AG09309 (cell line): ENCODE results near the gene DGAT2.
A peak's percentile ranks its signal among the peaks of the same experiment; 100 is the strongest.

Experiments used
- DNase-seq: peaks from one replicate; pipeline ENCODE4 v3.0.0-alpha.2; 2010; ENCODE audit warnings: low read depth
- H3K4me3 ChIP-seq: 2 replicates; pipeline ENCODE4 v1.5.1; 2011; ENCODE audit warnings: mild to moderate bottlenecking, low read depth, low read length, moderate library complexity; ENCODE audit not compliant: control insufficient read depth
- CTCF ChIP-seq: IDR thresholded peaks from 2 replicates; pipeline ENCODE4 v1.5.1; 2011; ENCODE audit warnings: mild to moderate bottlenecking, low read depth, low read length, inconsistent platforms; ENCODE audit not compliant: insufficient read depth, control insufficient read depth; ENCODE audit errors: missing control alignments

The DGAT2 gene

GRCh38 chr11:75797116-75797515 lies 28.5 kb downstream of the DGAT2 start:
- TF ChIP-seq CTCF: no peak
- no peak for DNase-seq
- no peak overlapping the region for H3K4me3 ChIP-seq

- no peak for TF ChIP-seq CTCF
- DNase-seq: no peak
Measured at GRCh38 chr11:75797792-75798191, 29.2 kb downstream of the DGAT2 start.

GRCh38 chr11:75800136-75800675 lies 31.6 kb downstream of the DGAT2 start:
- no peak for TF ChIP-seq CTCF
- no peak for DNase-seq
- no peak overlapping the region for H3K4me3 ChIP-seq

More at GRCh38 chr11:75797792-75798191, 29.2 kb downstream of the DGAT2 start:
- no peak overlapping the region for H3K4me3 ChIP-seq

GRCh38 chr11:75800728-75801361 lies 32.3 kb downstream of the DGAT2 start:
- TF ChIP-seq CTCF: peak; percentile 3
- no peak for DNase-seq

GRCh38 chr11:75801362-75802020 lies 32.9 kb downstream of the DGAT2 start:
- DNase-seq: no peak
- H3K4me3 ChIP-seq: no peak overlapping the region
- TF ChIP-seq CTCF: no peak

More at GRCh38 chr11:75800728-75801361, 32.3 kb downstream of the DGAT2 start:
- no peak overlapping the region for H3K4me3 ChIP-seq

- no peak for DNase-seq
- H3K4me3 ChIP-seq: no peak overlapping the region
- no peak for TF ChIP-seq CTCF
Measured at GRCh38 chr11:75802021-75802912, 33.7 kb downstream of the DGAT2 start.
